HL-60 (cell line): ENCODE results near the gene TRAPPC1.

Experiments
- DNase-seq, 2 experiments: peaks; one replicate each; pipeline ENCODE4 v3.0.0-alpha.2; 2010 to 2020; ENCODE audit warnings: low read depth in 1 of 2, low spot score in 1 of 2
- H3K27ac ChIP-seq: fragments of 250-450 bp; sonication (Bioruptor Pico); replicated peaks from 2 replicates; pipeline ENCODE4 v1.5.1; 2020; ENCODE audit warnings: mild to moderate bottlenecking, moderate library complexity
- H3K27me3 ChIP-seq: fragments of 250-450 bp; sonication (Bioruptor Pico); 2 replicates; pipeline ENCODE4 v1.5.1; 2021; ENCODE audit warnings: mild to moderate bottlenecking, moderate library complexity; ENCODE audit not compliant: insufficient read depth, poor library complexity, severe bottlenecking
- H3K4me3 ChIP-seq: replicated peaks from 2 replicates; pipeline ENCODE4 v1.5.1; 2011; ENCODE audit warnings: mild to moderate bottlenecking, control low read depth, low read length; ENCODE audit not compliant: insufficient read depth
- CTCF ChIP-seq: IDR thresholded peaks from one replicate; pipeline ENCODE4 v1.5.1; 2011; ENCODE audit warnings: low read length, control low read depth, inconsistent platforms; ENCODE audit not compliant: insufficient read depth
- GABPA ChIP-seq: IDR thresholded peaks from 2 replicates; pipeline ENCODE4 v1.6.1; 2012; ENCODE audit warnings: low read depth
- POLR2AphosphoS5 ChIP-seq: IDR thresholded peaks from 2 replicates; pipeline ENCODE4 v1.6.1; 2012; ENCODE audit warnings: low read depth
- REST ChIP-seq: IDR thresholded peaks from 2 replicates; pipeline ENCODE4 v1.6.1; 2012; ENCODE audit warnings: low read depth; ENCODE audit not compliant: insufficient replicate concordance
- SPI1 ChIP-seq: IDR thresholded peaks from 2 replicates; pipeline ENCODE4 v1.6.1; 2012; ENCODE audit warnings: low read depth, mild to moderate bottlenecking, borderline replicate concordance

The TRAPPC1 gene

GRCh38 chr17:7946441-7946840, 14.7 kb upstream of the TRAPPC1 start:
- no peak overlapping the region for H3K27ac ChIP-seq
- TF ChIP-seq REST = no peak
- TF ChIP-seq GABPA = no peak
- no peak for DNase-seq
- H3K4me3 ChIP-seq = no peak overlapping the region
- no peaks in the 10 kb centered on the region for H3K27me3 ChIP-seq

- DNase-seq = no peak
- H3K27me3 ChIP-seq = no peaks in the 10 kb centered on the region
- no peak overlapping the region for H3K4me3 ChIP-seq
- H3K27ac ChIP-seq = no peak overlapping the region
- TF ChIP-seq GABPA = no peak
Observed at GRCh38 chr17:7945651-7946050, 13.9 kb upstream of the TRAPPC1 start.

- Histone ChIP-seq H3K27me3 (no peaks in the 10 kb centered on the region), H3K4me3 (no peak overlapping the region), H3K27ac (no peak overlapping the region)
- DNase-seq = no peak
- no peak for TF ChIP-seq POLR2AphosphoS5
- no peak for TF ChIP-seq SPI1
- no peak for TF ChIP-seq REST
- TF ChIP-seq GABPA = no peak
- TF ChIP-seq CTCF = no peak
Observed at GRCh38 chr17:7944326-7944725, 12.6 kb upstream of the TRAPPC1 start.

GRCh38 chr17:7943291-7943690, 11.5 kb upstream of the TRAPPC1 start:
- TF ChIP-seq CTCF (no peak), POLR2AphosphoS5 (no peak)
- no peak overlapping the region for H3K4me3 ChIP-seq
- H3K27me3 ChIP-seq = no peaks in the 10 kb centered on the region
- no peak for DNase-seq
- no peak overlapping the region for H3K27ac ChIP-seq

GRCh38 chr17:7940743-7941142, 9.0 kb upstream of the TRAPPC1 start:
- Histone ChIP-seq H3K27ac (no peak overlapping the region), H3K27me3 (no peaks in the 10 kb centered on the region), H3K4me3 (no peak overlapping the region)
- DNase-seq = no peak
- TF ChIP-seq POLR2AphosphoS5 = no peak
- TF ChIP-seq CTCF = no peak
- no peak for TF ChIP-seq SPI1
